IMR-90 (cell line): Measurements from ENCODE around the gene RALGAPA1. TPM values are rescaled to one million over a fixed set of nuclear protein-coding genes. Genes with fewer than 3 reads are reported as not detected.

Experiments
- ATAC-seq: fragments of 200-7000 bp; cut with Tn5 transposase; 2 replicates; pipeline ENCODE4 v1.9.1; 2020; ENCODE audit warnings: low read depth, mild to moderate bottlenecking, moderate library complexity
- BruUV-seq: library from RNA; stranded (reverse); fragments of 400-500 nt; replicated peaks from 2 replicates; lab custom pipeline; 2021; lab: Mats Ljungman, UMichigan
- CTCF ChIA-PET: fragments of 300-600 bp; formaldehyde crosslinking; extraction: SDS; loops from one replicate; lab custom pipeline; 2021; ENCODE audit warnings: antibody characterized with exemption; lab: Yijun Ruan, JAX
- POLR2A ChIA-PET: fragments of 300-600 bp; sonication (Branson Sonifier 250); formaldehyde crosslinking; loops from one replicate; lab custom pipeline; 2022; ENCODE audit warnings: antibody characterized with exemption; ENCODE audit not compliant: unreplicated experiment; lab: Charles Lee
- DNase-seq: peaks from one replicate; pipeline ENCODE4 v3.0.0; 2013
- H2AFZ ChIP-seq: replicated peaks from 2 replicates; pipeline ENCODE3; 2013; ENCODE audit warnings: low read length, mild to moderate bottlenecking; ENCODE audit not compliant: poor library complexity
- H2AK5ac ChIP-seq: 2 replicates; pipeline ENCODE4 v1.6.1; 2013; ENCODE audit warnings: low read depth, low read length, inconsistent platforms
- H2AK9ac ChIP-seq: replicated peaks from 2 replicates; pipeline ENCODE3; 2013; ENCODE audit warnings: mild to moderate bottlenecking, low read depth, low read length, moderate library complexity; ENCODE audit not compliant: poor library complexity
- H2BK120ac ChIP-seq: 2 replicates; pipeline ENCODE4 v1.6.1; 2013; ENCODE audit warnings: low read depth, low read length, inconsistent platforms
- H2BK15ac ChIP-seq: 3 replicates; pipeline ENCODE4 v1.6.1; 2013; ENCODE audit warnings: low read depth, low read length, inconsistent platforms
- H2BK20ac ChIP-seq: 2 replicates; pipeline ENCODE4 v1.6.1; 2013; ENCODE audit warnings: low read depth, mild to moderate bottlenecking, inconsistent platforms, low read length, moderate library complexity
- H2BK5ac ChIP-seq: 2 replicates; pipeline ENCODE4 v1.6.1; 2013; ENCODE audit warnings: mild to moderate bottlenecking, low read depth, low read length, inconsistent platforms; ENCODE audit not compliant: poor library complexity, severe bottlenecking
- H3K14ac ChIP-seq: replicated peaks from 2 replicates; pipeline ENCODE4 v1.6.1; 2013; ENCODE audit warnings: low read depth, low read length, inconsistent platforms
- H3K18ac ChIP-seq: 2 replicates; pipeline ENCODE4 v1.6.1; 2013; ENCODE audit warnings: low read depth, low read length, control low read depth
- H3K23ac ChIP-seq: 2 replicates; pipeline ENCODE4 v1.6.1; 2013; ENCODE audit warnings: low read depth, low read length, inconsistent platforms
- H3K27ac ChIP-seq: 2 replicates; pipeline ENCODE4 v1.5.1; 2013; ENCODE audit warnings: mild to moderate bottlenecking, control low read depth, low read length; ENCODE audit not compliant: insufficient read depth
- H3K27me3 ChIP-seq: 2 replicates; pipeline ENCODE4 v1.6.1; 2013; ENCODE audit warnings: low read length; ENCODE audit not compliant: control insufficient read depth, insufficient read depth
- H3K36me3 ChIP-seq: 2 replicates; pipeline ENCODE4 v1.6.1; 2013; ENCODE audit warnings: low read length, mixed read lengths; ENCODE audit not compliant: control insufficient read depth, insufficient read depth
- H3K4ac ChIP-seq: 2 replicates; pipeline ENCODE4 v1.6.1; 2013; ENCODE audit warnings: low read depth, low read length, inconsistent platforms
- H3K4me1 ChIP-seq: 2 replicates; pipeline ENCODE4 v1.6.1; 2013; ENCODE audit warnings: low read length, mixed read lengths; ENCODE audit not compliant: control insufficient read depth, insufficient read depth
- H3K4me2 ChIP-seq: 2 replicates; pipeline ENCODE4 v1.6.1; 2013; ENCODE audit warnings: low read depth, mild to moderate bottlenecking, control low read depth, low read length, moderate library complexity
- H3K4me3 ChIP-seq: 2 replicates; pipeline ENCODE4 v1.5.1; 2013; ENCODE audit warnings: low read depth, mild to moderate bottlenecking, control low read depth, low read length, moderate library complexity; ENCODE audit not compliant: insufficient read depth
- H3K56ac ChIP-seq: 2 replicates; pipeline ENCODE4 v1.6.1; 2013; ENCODE audit warnings: low read length, inconsistent platforms; ENCODE audit not compliant: insufficient read depth; ENCODE audit errors: extremely low read depth
- H3K79me1 ChIP-seq, 2 experiments: 2 replicates each; pipeline ENCODE4 v1.6.1; 2013; ENCODE audit warnings: low read length in 2 of 2, inconsistent platforms in 1 of 2, low read depth in 1 of 2
- H3K9ac ChIP-seq: 2 replicates; pipeline ENCODE4 v1.6.1; 2013; ENCODE audit warnings: low read depth, low read length, control low read depth
- H3K9me1 ChIP-seq: 2 replicates; pipeline ENCODE4 v1.6.1; 2013; ENCODE audit warnings: low read length, inconsistent platforms; ENCODE audit not compliant: insufficient read depth
- H3K9me3 ChIP-seq: 2 replicates; pipeline ENCODE4 v1.6.1; 2013; ENCODE audit warnings: low read length; ENCODE audit not compliant: control insufficient read depth, insufficient read depth
- H4K20me1 ChIP-seq: 2 replicates; pipeline ENCODE4 v1.6.1; 2013; ENCODE audit warnings: low read length, inconsistent platforms; ENCODE audit not compliant: insufficient read depth
- H4K5ac ChIP-seq: 2 replicates; pipeline ENCODE4 v1.6.1; 2013; ENCODE audit warnings: mild to moderate bottlenecking, low read depth, low read length, control low read depth
- H4K8ac ChIP-seq, 2 experiments: 2 replicates each; pipeline ENCODE4 v1.6.1; 2013; ENCODE audit warnings: low read depth in 2 of 2, low read length in 2 of 2, control low read depth in 1 of 2, inconsistent platforms in 1 of 2
- H4K91ac ChIP-seq: 2 replicates; pipeline ENCODE4 v1.6.1; 2013; ENCODE audit warnings: low read depth, low read length, inconsistent platforms; ENCODE audit not compliant: insufficient read depth
- CEBPB ChIP-seq: IDR thresholded peaks from 2 replicates; pipeline ENCODE4 v1.6.1; 2012; ENCODE audit warnings: low read depth, low read length, improper control_type of control experiment
- WGBS, 2 experiments: methylation state at CpG; one replicate each; pipeline versions ENCODE4 v1.1.5 to v1.1.7; 2013; ENCODE audit warnings: missing lambda C conversion rate in 2 of 2; ENCODE audit not compliant: insufficient read length in 1 of 2; ENCODE audit errors: extremely low coverage in 2 of 2; 5-methylcytosine and 5-hydroxymethylcytosine counted together
- dilution Hi-C: fragments of 300-500 bp; cut with HindIII; formaldehyde crosslinking; loops from one replicate; pipeline ENCODE4 v1.14.3; 2018; ENCODE audit warnings: low sequenced_read_pairs; ENCODE audit not compliant: unreplicated experiment
- in situ Hi-C: fragments of 300-500 bp; cut with MboI; formaldehyde crosslinking; loops from 3 replicates; pipeline ENCODE4 v1.14.3; 2019; ENCODE audit warnings: low sequenced_read_pairs, inconsistent platforms, mixed read lengths
- intact Hi-C: fragments of 100-400 bp; cut with micrococcal nuclease; formaldehyde crosslinking; loops from 2 replicates; pipeline ENCODE4 v1.10.0; 2022
- polyA plus RNA-seq, 3 experiments: library from polyadenylated mRNA; depleted of rRNA; stranded (reverse); fragments of >200 nt; gene quantifications; 2 replicates each; pipeline ENCODE4 v1.2.3, GENCODE V29; 2012; ENCODE audit warnings: low replicate concordance in 1 of 3
- total RNA-seq: library from RNA; depleted of rRNA; stranded (reverse); fragments of >200 nt; gene quantifications from 2 replicates; pipeline ENCODE4 v1.2.3, GENCODE V29; 2012
- TF ChIP-seq, protein P1 (sequence below): fragments of 150-350 bp; IDR thresholded peaks from 2 replicates; pipeline ENCODE4 v1.6.1; 2017; ENCODE audit warnings: mild to moderate bottlenecking, antibody characterized with exemption, low read length, low read depth

RALGAPA1 gene
- total and polyA plus RNA-seq, 2 of the 4 experiments (the other 2 are of a cell fraction), result 5.1 to 25.6 TPM

- H3K4me2 ChIP-seq, result no peak overlapping the region
- no peak overlapping the region for H3K56ac ChIP-seq
- H3K9ac ChIP-seq, result no peak overlapping the region
- TF ChIP-seq CEBPB, result no peak
- TF ChIP-seq, protein P1, sequence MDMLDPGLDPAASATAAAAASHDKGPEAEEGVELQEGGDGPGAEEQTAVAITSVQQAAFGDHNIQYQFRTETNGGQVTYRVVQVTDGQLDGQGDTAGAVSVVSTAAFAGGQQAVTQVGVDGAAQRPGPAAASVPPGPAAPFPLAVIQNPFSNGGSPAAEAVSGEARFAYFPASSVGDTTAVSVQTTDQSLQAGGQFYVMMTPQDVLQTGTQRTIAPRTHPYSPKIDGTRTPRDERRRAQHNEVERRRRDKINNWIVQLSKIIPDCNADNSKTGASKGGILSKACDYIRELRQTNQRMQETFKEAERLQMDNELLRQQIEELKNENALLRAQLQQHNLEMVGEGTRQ, result no peak
- BruUV-seq, result no TSS peak
- H2BK120ac ChIP-seq, result no peak overlapping the region
- H2BK20ac ChIP-seq, result no peak overlapping the region
- no peaks in the 10 kb centered on the region for H3K4me1 ChIP-seq
- H3K27me3 ChIP-seq, result no peaks in the 10 kb centered on the region
- ATAC-seq (no peak), DNase-seq (no peak)
- in situ Hi-C loops (no loop called here), intact Hi-C loops (no loop called here), dilution Hi-C loops (no loop called here)
- no peak overlapping the region for H4K8ac ChIP-seq
- ChIA-PET CTCF (no interaction called here), POLR2A (no interaction called here)
- no peak overlapping the region for H4K91ac ChIP-seq
- no peak overlapping the region for H2AFZ ChIP-seq
- no peak overlapping the region for H3K18ac ChIP-seq
- H2BK5ac ChIP-seq, result no peak overlapping the region
- 100% methylated on average over 1 of the region's 5 CpGs; no CpG with 5 or more reads in 1 of the 2 experiments for WGBS, 2 experiments
- H3K4me3 ChIP-seq, result no peak overlapping the region
- H2AK9ac ChIP-seq, result no peak overlapping the region
- no peaks in the 10 kb centered on the region for H3K9me1 ChIP-seq
- H3K23ac ChIP-seq, result no peak overlapping the region
- no peak overlapping the region for H3K27ac ChIP-seq
- H4K5ac ChIP-seq, result no peak overlapping the region
- peaks cover 4% of the 10 kb centered on the region; the same call in 1 of the 2 replicates for H3K36me3 ChIP-seq
- H4K20me1 ChIP-seq, result no peaks in the 10 kb centered on the region
- H3K14ac ChIP-seq, result no peak overlapping the region
- no peak overlapping the region for H2BK15ac ChIP-seq
- no peak overlapping the region for H2AK5ac ChIP-seq
- no peaks in the 10 kb centered on the region for H3K9me3 ChIP-seq
- H3K4ac ChIP-seq, result no peak overlapping the region
- no peaks in the 10 kb centered on the region for H3K79me1 ChIP-seq
Observed at GRCh38 chr14:35725930-35726329, 83.2 kb downstream of the RALGAPA1 start.
